ENCODE results near the gene GIMAP8.

GIMAP8 gene

DNA sequence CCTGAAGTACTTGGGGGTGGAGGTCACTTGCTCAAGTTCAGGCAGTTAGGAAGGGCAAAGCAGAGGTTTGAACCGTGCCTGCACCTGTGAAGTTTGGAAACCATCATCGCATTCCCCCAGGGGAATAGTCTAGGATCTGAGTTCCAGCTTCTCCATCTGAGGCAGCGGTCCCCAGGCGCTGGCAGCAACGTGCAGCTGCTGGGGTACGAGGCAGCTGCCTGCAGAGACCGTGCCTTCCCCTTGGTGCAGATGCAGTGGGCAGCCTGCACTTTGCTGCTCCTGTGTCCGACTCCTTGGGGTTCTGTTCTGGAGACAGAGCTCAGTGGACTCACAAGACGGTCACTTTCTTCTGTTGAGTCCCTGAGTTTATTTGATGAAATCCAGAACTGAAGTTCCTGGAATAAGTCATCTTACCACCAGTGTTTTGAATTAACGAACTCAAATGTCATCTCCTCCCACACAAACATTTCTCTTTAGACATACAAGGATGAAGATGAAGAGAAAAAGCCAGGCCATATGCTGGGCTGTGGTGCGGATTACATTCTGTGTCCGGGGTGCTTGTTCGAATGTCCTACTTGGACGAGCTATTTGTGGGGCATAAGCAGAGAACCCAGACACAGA lies 19.9 kb upstream of the GIMAP8 start:
- peaks cover 4 to 68% (median 41%) of the 10 kb centered on the region in 4 experiments for H3K4me1 ChIP-seq (ENCODE audit: control extremely low read depth in 1 of 4, control insufficient read depth in 4 of 4, insufficient read depth in 4 of 4, low read length in 3 of 4)
- peaks cover 0 to 2% (median 0%) of the 10 kb centered on the region in 5 experiments for H3K9me3 ChIP-seq (ENCODE audit: control extremely low read depth in 1 of 5, control insufficient read depth in 4 of 5, insufficient read depth in 2 of 5, low read depth in 1 of 5, low read length in 4 of 5)
- CTCF ChIA-PET = interaction anchor here (0.8 to 1.2 kb wide), 2 partner anchors 17 to 19 kb away, joined by 3 read pairs; no protein-coding TSS in a partner anchor
- no peak overlapping the region for H3K27ac ChIP-seq (ENCODE audit: insufficient read depth in 1 of 2, low read depth in 1 of 2, low read length in 2 of 2, poor library complexity in 1 of 2, severe bottlenecking in 2 of 2)
- POLR2A ChIA-PET = no interaction called here
- no peaks in the 10 kb centered on the region for H3K36me3 ChIP-seq (ENCODE audit: control insufficient read depth in 4 of 4, insufficient read depth in 4 of 4, low read length in 3 of 4)
- no peak for DNase-seq
- no peaks in the 10 kb centered on the region for H3K27me3 ChIP-seq (replicated peaks in 2 of 5; ENCODE audit: control insufficient read depth in 4 of 5, insufficient read depth in 5 of 5, low read length in 4 of 5)
- H3K4me3 ChIP-seq (ENCODE audit: control insufficient read depth in 1 of 7, extremely low read depth in 1 of 7, insufficient read depth in 4 of 7, low read depth in 2 of 7, low read length in 6 of 7) = no peak overlapping the region
- 99% methylated on average over 13 of the region's 14 CpGs for WGBS (ENCODE audit: insufficient coverage)

DNA sequence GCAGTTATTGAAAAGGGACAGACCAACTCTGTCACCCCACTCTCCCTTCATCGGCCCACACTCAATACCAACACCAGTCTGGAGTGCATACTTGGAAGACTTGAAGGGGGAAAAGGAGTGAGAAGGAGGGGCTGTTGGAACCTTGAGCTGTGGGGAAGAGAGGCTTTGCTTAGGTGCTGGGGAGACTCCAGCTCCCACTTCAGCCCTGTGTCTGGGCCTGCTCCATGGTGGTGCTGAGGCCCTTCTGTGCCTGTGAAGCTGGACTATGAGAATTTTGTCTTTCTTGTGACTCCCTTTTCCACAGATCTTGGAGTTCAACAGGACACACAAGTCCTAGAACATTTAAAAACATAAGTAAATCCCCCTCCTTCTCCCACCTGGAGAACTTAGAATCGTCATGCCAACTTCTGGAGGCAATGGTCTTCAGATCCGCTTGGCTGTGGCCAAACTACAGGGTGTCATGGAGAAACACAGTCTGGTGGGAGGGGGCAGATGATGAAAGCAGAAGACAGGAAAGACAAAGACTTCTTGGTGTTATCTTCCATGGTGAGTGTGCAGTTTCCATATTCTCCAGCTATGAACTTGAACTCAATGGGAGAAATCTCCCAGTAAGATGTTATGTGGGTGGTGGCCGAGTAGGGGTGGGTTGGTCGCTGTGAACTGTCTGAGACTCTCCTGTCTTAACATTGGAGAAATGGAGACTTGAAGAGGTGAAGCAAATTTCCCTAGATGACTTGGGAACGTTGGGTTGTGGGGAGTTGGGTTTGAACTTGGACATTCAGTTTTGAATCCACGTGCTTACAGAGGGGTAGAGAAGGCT lies 18.4 kb upstream of the GIMAP8 start:
- Histone ChIP-seq H3K4me1 (ENCODE audit: control extremely low read depth in 1 of 4, control insufficient read depth in 4 of 4, insufficient read depth in 4 of 4, low read length in 3 of 4) (peaks cover 4 to 73% (median 42%) of the 10 kb centered on the region in 4 experiments), H3K9me3 (ENCODE audit: control extremely low read depth in 1 of 5, control insufficient read depth in 4 of 5, insufficient read depth in 2 of 5, low read depth in 1 of 5, low read length in 4 of 5) (peaks cover 0 to 2% (median 0%) of the 10 kb centered on the region in 5 experiments), H3K36me3 (ENCODE audit: control insufficient read depth in 4 of 4, insufficient read depth in 4 of 4, low read length in 3 of 4) (no peaks in the 10 kb centered on the region), H3K27ac (ENCODE audit: insufficient read depth in 1 of 2, low read depth in 1 of 2, low read length in 2 of 2, poor library complexity in 1 of 2, severe bottlenecking in 2 of 2) (no peak overlapping the region), H3K27me3 (replicated peaks in 2 of 5; ENCODE audit: control insufficient read depth in 4 of 5, insufficient read depth in 5 of 5, low read length in 4 of 5) (no peaks in the 10 kb centered on the region), H3K4me3 (ENCODE audit: control insufficient read depth in 1 of 7, extremely low read depth in 1 of 7, insufficient read depth in 4 of 7, low read depth in 2 of 7, low read length in 6 of 7) (no peak overlapping the region)
- ChIA-PET POLR2A (no interaction called here), CTCF (interaction anchor here (0.7 to 2.1 kb wide), 5 partner anchors 10 to 193 kb away, joined by 3 to 9 read pairs (median 3); no protein-coding TSS in a partner anchor)
- WGBS (ENCODE audit: insufficient coverage) = 93% methylated on average over 4 of the region's 7 CpGs
- no peak for DNase-seq

DNA sequence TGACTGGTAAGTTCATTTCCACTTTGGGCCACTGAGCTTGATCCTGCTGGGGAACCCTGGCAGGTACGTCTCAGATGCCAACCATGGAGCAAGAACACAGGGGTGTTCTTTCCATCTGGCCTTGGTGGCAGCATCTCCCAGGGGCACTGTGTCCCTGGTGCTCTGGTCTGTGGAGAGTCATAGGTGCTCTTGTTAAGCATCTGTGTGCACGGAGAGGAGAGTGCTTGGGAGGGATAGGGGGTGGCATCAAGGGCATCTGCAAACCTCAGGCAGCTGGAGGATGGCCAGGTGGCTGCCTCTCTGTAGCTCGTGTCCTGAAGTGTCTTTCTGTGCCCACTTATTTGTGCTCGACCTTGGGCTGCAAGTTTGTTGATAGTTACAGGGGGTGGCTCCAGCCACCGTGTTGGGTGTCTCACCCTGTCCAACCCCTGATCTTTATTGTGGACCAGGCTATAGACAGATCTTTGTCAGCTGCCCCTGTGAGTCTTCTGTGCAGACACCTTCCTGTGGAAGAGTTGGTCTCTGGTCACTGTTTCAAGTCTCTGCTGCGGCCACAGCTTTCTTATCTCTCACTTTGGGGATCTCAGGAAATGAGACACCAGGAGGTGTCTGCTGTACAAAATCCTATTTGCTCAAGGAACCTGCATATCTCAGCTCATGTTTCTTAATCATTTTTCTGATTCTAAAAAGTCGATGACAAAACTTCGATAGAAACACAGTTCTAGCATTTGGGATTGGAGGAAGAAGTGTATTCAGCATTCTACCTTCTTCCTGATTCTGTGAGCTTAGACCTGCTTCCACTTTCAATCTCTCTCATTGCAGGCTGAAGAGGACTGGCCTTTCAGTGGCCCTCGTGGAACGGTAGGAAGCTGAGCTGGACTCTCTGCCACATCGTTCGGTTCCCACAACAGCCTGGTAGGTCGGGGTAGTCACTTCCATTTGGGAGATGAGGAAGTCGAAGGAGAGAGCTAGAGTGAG lies 17.2 kb upstream of the GIMAP8 start:
- 61% methylated on average over 13 of the region's 14 CpGs for WGBS (ENCODE audit: insufficient coverage)
- Histone ChIP-seq H3K4me1 (ENCODE audit: control extremely low read depth in 1 of 4, control insufficient read depth in 4 of 4, insufficient read depth in 4 of 4, low read length in 3 of 4) (peaks cover 4 to 61% (median 34%) of the 10 kb centered on the region in 4 experiments), H3K4me3 (ENCODE audit: control insufficient read depth in 1 of 7, extremely low read depth in 1 of 7, insufficient read depth in 4 of 7, low read depth in 2 of 7, low read length in 6 of 7) (peak overlapping the region in 2 of 7 experiments; percentile 41 to 50), H3K36me3 (ENCODE audit: control insufficient read depth in 4 of 4, insufficient read depth in 4 of 4, low read length in 3 of 4) (no peaks in the 10 kb centered on the region), H3K9me3 (ENCODE audit: control extremely low read depth in 1 of 5, control insufficient read depth in 4 of 5, insufficient read depth in 2 of 5, low read depth in 1 of 5, low read length in 4 of 5) (peaks cover 0 to 2% (median 0%) of the 10 kb centered on the region in 5 experiments), H3K27ac (ENCODE audit: insufficient read depth in 1 of 2, low read depth in 1 of 2, low read length in 2 of 2, poor library complexity in 1 of 2, severe bottlenecking in 2 of 2) (no peak overlapping the region), H3K27me3 (replicated peaks in 2 of 5; ENCODE audit: control insufficient read depth in 4 of 5, insufficient read depth in 5 of 5, low read length in 4 of 5) (no peaks in the 10 kb centered on the region)
- DNase-seq = peak in 1 of 3 donors; percentile 26
- POLR2A ChIA-PET = no interaction called here
- CTCF ChIA-PET = interaction anchor here (1.1 to 2.4 kb wide), 4 partner anchors 12 to 322 kb away, joined by 3 to 14 read pairs (median 6); no protein-coding TSS in a partner anchor

DNA sequence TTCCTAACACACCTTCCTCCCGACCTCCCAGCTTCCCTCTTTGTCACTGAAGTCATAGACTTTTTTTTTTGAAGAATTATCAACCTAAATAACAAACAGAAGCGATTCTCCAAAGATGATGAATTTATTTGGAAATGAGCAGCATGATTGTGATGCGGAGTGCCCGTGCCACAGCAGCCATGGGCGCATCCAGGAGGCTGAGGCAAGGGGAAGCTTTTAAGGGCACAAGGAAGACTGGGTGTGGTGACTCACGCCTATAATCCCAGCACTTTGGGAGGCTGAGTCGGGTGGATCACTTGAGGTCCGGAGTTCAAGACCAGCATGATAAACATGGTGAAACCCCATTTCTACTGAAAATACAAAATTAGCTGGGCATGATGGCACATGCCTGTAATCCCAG lies 16.2 kb upstream of the GIMAP8 start:
- Histone ChIP-seq H3K9me3 (ENCODE audit: control extremely low read depth in 1 of 5, control insufficient read depth in 4 of 5, insufficient read depth in 2 of 5, low read depth in 1 of 5, low read length in 4 of 5) (peaks cover 0 to 2% (median 0%) of the 10 kb centered on the region in 5 experiments), H3K27ac (ENCODE audit: insufficient read depth in 1 of 2, low read depth in 1 of 2, low read length in 2 of 2, poor library complexity in 1 of 2, severe bottlenecking in 2 of 2) (no peak overlapping the region), H3K4me3 (ENCODE audit: control insufficient read depth in 1 of 7, extremely low read depth in 1 of 7, insufficient read depth in 4 of 7, low read depth in 2 of 7, low read length in 6 of 7) (peak overlapping the region in 1 of 7 experiments; percentile 41), H3K27me3 (replicated peaks in 2 of 5; ENCODE audit: control insufficient read depth in 4 of 5, insufficient read depth in 5 of 5, low read length in 4 of 5) (no peaks in the 10 kb centered on the region), H3K36me3 (ENCODE audit: control insufficient read depth in 4 of 4, insufficient read depth in 4 of 4, low read length in 3 of 4) (no peaks in the 10 kb centered on the region), H3K4me1 (ENCODE audit: control extremely low read depth in 1 of 4, control insufficient read depth in 4 of 4, insufficient read depth in 4 of 4, low read length in 3 of 4) (peaks cover 4 to 51% (median 24%) of the 10 kb centered on the region in 4 experiments)
- DNase-seq = no peak
- ChIA-PET CTCF (interaction anchor here (1.1 to 2.4 kb wide), 4 partner anchors 11 to 321 kb away, joined by 3 to 14 read pairs (median 6); no protein-coding TSS in a partner anchor), POLR2A (no interaction called here)
- 100% methylated on average over 5 of the region's 8 CpGs for WGBS (ENCODE audit: insufficient coverage)

DNA sequence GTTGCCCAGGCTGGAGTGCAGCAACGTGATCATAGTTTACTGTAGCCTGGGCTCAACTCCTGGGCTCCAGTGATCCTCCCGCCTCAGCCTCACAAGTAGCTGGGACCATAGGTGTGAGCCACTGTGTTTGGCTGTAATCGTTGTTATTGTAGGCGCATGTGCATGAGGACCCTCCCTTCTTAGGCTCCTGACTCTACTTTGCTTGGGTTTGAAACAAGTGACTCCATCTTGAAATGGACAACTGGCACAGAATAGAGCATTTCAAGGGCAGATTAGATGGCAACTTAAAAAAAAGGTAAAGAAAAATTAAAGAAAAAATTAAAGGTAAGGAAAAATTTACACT lies 15.4 kb upstream of the GIMAP8 start:
- peak overlapping the region in 1 of 2 experiments; percentile 57 for H3K27ac ChIP-seq (ENCODE audit: insufficient read depth in 1 of 2, low read depth in 1 of 2, low read length in 2 of 2, poor library complexity in 1 of 2, severe bottlenecking in 2 of 2)
- CTCF ChIA-PET = interaction anchor here (1.5 to 2.4 kb wide), 2 partner anchors 13 to 109 kb away, joined by 3 to 14 read pairs; no protein-coding TSS in a partner anchor
- no peaks in the 10 kb centered on the region for H3K36me3 ChIP-seq (ENCODE audit: control insufficient read depth in 4 of 4, insufficient read depth in 4 of 4, low read length in 3 of 4)
- DNase-seq = no peak
- WGBS (ENCODE audit: insufficient coverage) = no CpG with 5 or more reads among the region's 4 CpGs
- H3K4me1 ChIP-seq (ENCODE audit: control extremely low read depth in 1 of 4, control insufficient read depth in 4 of 4, insufficient read depth in 4 of 4, low read length in 3 of 4) = peaks cover 4 to 43% (median 20%) of the 10 kb centered on the region in 4 experiments
- H3K4me3 ChIP-seq (ENCODE audit: control insufficient read depth in 1 of 7, extremely low read depth in 1 of 7, insufficient read depth in 4 of 7, low read depth in 2 of 7, low read length in 6 of 7) = no peak overlapping the region
- peaks cover 0 to 2% (median 0%) of the 10 kb centered on the region in 5 experiments for H3K9me3 ChIP-seq (ENCODE audit: control extremely low read depth in 1 of 5, control insufficient read depth in 4 of 5, insufficient read depth in 2 of 5, low read depth in 1 of 5, low read length in 4 of 5)
- no peaks in the 10 kb centered on the region for H3K27me3 ChIP-seq (replicated peaks in 2 of 5; ENCODE audit: control insufficient read depth in 4 of 5, insufficient read depth in 5 of 5, low read length in 4 of 5)
- POLR2A ChIA-PET = no interaction called here

DNA sequence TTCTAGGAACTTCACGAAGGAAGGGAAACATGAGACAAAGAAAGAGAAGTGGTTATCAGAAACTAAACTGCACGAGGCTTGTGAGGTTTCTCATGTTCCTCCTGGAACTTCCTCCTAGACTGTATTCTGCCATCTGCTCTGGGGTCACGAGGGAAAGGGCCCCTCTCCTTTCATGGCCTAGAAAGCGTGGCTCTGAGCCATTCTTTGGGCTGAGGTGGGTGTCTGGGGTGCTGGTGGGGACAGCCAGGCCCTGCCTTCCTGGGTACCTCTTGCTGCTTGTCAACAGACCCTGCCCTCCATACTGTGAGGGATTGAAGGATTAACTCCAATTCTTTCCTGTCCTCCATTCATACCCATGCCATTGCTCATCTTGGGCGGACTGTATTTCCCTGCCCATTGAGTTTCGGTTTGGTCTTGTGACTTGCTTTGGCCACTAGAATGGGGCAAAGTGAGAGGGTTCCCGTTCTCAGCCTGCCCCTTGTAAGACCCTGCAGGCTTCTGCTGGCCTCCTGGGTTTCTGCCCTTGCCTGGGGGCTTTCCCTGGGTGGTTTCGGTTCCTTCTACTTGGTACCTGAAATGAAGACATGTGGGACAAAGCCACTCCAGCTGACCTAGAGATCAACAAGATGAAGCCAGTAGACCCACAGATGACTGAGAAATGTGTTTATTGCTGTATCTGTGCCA lies 14.9 kb upstream of the GIMAP8 start:
- peaks cover 4 to 39% (median 20%) of the 10 kb centered on the region in 4 experiments for H3K4me1 ChIP-seq (ENCODE audit: control extremely low read depth in 1 of 4, control insufficient read depth in 4 of 4, insufficient read depth in 4 of 4, low read length in 3 of 4)
- peak; percentile 31 to 82 (median 72) for DNase-seq
- no peak overlapping the region for H3K4me3 ChIP-seq (ENCODE audit: control insufficient read depth in 1 of 7, extremely low read depth in 1 of 7, insufficient read depth in 4 of 7, low read depth in 2 of 7, low read length in 6 of 7)
- peak overlapping the region in 1 of 2 experiments; percentile 57 for H3K27ac ChIP-seq (ENCODE audit: insufficient read depth in 1 of 2, low read depth in 1 of 2, low read length in 2 of 2, poor library complexity in 1 of 2, severe bottlenecking in 2 of 2)
- no peaks in the 10 kb centered on the region for H3K27me3 ChIP-seq (replicated peaks in 2 of 5; ENCODE audit: control insufficient read depth in 4 of 5, insufficient read depth in 5 of 5, low read length in 4 of 5)
- CTCF ChIA-PET = interaction anchor here (1.5 kb wide), 1 partner anchor 108 kb away, joined by 3 read pairs; no protein-coding TSS in a partner anchor
- 50% methylated on average over 6 of the region's 8 CpGs for WGBS (ENCODE audit: insufficient coverage)
- peaks cover 0 to 3% (median 0%) of the 10 kb centered on the region in 5 experiments for H3K9me3 ChIP-seq (ENCODE audit: control extremely low read depth in 1 of 5, control insufficient read depth in 4 of 5, insufficient read depth in 2 of 5, low read depth in 1 of 5, low read length in 4 of 5)
- H3K36me3 ChIP-seq (ENCODE audit: control insufficient read depth in 4 of 4, insufficient read depth in 4 of 4, low read length in 3 of 4) = no peaks in the 10 kb centered on the region
- POLR2A ChIA-PET = no interaction called here

Measured in common myeloid progenitor, CD34-positive (primary cell).